ENCODE results near the gene CTSZ.
"Not testable (repeated sequence)": the region's sequence is repeated elsewhere in the genome, so short reads cannot be mapped to it uniquely, and the experiment has no call there.

CTSZ gene

GRCh38 chr20:58970146-58970545, 36.9 kb downstream of the CTSZ start:
- DNase-seq = no peak

GRCh38 chr20:58969439-58969838, 37.6 kb downstream of the CTSZ start:
- in situ Hi-C loops (cut with HindIII; ENCODE audit: low pct_ligation_motif_present, low pct_unique_long_range_greater_than_20kb, low sequenced_read_pairs) = no loop called here
- DNase-seq = no peak

More at GRCh38 chr20:58970146-58970545, 36.9 kb downstream of the CTSZ start:
- in situ Hi-C loops (cut with HindIII; ENCODE audit: low pct_ligation_motif_present, low pct_unique_long_range_greater_than_20kb, low sequenced_read_pairs) = no loop called here

DNA sequence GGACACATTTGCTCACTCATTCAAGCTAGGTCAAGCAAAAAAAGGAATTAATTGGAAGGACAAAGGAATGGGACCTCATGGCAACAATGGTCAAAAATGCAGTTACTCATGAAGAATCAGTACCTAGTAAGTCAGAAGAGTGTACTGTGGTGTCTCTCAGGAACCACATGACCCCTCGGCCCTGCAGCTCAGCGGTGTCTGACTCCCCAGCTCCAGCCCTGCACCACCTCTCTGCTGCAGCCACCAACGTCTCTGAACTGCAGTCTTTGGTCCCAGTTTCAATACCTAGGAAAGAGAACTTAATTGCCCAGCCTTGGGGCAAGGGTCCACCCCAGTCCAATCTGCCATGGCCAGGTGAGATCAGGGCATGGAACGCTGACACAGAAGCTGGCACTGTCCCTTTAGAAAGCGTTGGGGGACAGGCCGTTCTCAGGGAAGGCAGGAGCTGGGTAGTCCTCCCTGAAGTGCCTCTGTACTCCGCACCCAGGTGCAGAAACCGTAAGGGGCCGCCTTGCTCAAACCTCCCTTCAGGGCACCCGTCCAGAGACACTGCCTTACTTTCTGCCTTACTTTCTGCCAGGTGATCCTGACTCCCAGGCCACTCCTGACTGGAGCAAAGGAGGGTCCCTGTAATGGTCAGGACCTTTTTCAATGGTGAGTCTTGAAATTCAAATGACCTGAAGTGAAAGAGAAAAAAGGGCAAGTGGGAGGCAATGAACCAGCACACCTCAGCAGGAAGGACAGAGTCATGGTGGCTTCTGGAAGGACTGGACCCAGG, 39.2 kb downstream of the CTSZ start:
- in situ Hi-C loops (cut with HindIII; ENCODE audit: low pct_ligation_motif_present, low pct_unique_long_range_greater_than_20kb, low sequenced_read_pairs) = no loop called here
- no peak for DNase-seq

- DNase-seq = no peak
- in situ Hi-C loops (cut with HindIII; ENCODE audit: low pct_ligation_motif_present, low pct_unique_long_range_greater_than_20kb, low sequenced_read_pairs) = no loop called here
Observed at GRCh38 chr20:58965270-58966064, 41.6 kb downstream of the CTSZ start.

DNA sequence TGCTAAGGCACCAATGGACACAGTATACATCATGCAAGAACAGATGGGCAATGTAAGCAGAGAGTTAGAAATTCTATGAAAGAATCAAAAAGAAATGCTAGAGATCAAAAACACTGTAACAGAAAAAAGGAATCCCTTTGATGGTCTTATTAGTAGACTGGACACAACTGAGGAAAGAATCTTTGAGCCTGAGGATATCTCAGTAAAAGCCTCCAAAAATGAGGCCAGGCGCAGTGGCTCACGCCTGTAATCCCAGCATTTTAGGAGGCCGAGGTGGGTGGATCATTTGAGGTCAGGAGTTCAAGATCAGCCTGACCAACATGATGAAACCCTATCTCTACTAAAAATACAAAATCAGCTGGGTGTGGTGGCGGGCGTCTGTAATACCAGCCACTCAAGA, 43.1 kb downstream of the CTSZ start:
- in situ Hi-C loops (cut with HindIII; ENCODE audit: low pct_ligation_motif_present, low pct_unique_long_range_greater_than_20kb, low sequenced_read_pairs); DNase-seq: not testable (repeated sequence)

DNA sequence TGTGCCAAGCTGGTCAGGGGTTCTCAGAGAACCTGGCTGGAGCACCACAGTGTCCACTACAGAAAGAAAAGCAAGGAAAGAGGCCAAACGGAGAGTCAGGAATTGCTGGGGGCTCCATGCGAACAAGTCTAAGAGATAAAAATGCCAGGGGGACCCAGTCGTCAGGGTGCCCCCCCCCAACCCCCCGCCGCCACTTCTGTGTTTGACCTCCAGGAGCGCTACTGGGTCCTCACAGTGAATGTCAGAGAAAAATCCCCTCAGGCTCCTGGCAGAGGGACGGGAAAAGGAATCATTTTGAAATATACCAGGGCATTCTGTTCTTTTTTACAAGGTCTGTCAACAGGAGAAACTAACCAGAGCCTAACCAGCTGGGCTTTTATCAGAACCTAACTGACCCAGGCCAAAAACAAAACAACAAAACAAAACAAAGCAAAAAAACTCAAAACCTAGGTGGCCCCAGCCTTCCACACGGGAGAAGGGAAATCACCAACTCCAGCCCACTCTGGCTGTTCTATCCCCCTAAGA, 43.9 kb downstream of the CTSZ start:
- DNase-seq = no peak
- in situ Hi-C loops (cut with HindIII; ENCODE audit: low pct_ligation_motif_present, low pct_unique_long_range_greater_than_20kb, low sequenced_read_pairs) = no loop called here

DNA sequence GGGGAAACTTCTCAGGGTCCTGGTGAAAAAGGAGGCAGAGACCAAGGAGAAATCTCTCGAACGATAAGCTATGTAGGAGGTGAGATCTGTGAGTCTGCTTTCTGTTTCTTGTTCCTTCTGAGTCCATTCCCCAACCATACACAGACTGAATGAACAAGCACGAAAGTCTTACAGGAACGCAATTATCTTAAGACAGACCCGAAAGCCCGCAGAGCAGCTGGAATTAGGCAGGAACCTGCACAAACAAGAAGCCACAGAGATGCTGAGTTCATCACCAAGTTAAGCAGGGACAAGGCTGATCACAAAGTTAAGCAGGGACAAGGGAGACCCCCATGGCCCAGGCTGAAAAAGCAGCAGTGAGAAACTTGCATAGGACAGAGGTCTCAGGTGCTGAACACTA, 47.4 kb downstream of the CTSZ start:
- in situ Hi-C loops (cut with HindIII; ENCODE audit: low pct_ligation_motif_present, low pct_unique_long_range_greater_than_20kb, low sequenced_read_pairs) = no loop called here
- no peak for DNase-seq

- DNase-seq = no peak
- in situ Hi-C loops (cut with HindIII; ENCODE audit: low pct_ligation_motif_present, low pct_unique_long_range_greater_than_20kb, low sequenced_read_pairs) = no loop called here
Observed at GRCh38 chr20:58956078-58956477, 51.0 kb downstream of the CTSZ start.

- in situ Hi-C loops (cut with HindIII; ENCODE audit: low pct_ligation_motif_present, low pct_unique_long_range_greater_than_20kb, low sequenced_read_pairs) = no loop called here
Observed at GRCh38 chr20:58953050-58953449, 54.0 kb downstream of the CTSZ start.

DNA sequence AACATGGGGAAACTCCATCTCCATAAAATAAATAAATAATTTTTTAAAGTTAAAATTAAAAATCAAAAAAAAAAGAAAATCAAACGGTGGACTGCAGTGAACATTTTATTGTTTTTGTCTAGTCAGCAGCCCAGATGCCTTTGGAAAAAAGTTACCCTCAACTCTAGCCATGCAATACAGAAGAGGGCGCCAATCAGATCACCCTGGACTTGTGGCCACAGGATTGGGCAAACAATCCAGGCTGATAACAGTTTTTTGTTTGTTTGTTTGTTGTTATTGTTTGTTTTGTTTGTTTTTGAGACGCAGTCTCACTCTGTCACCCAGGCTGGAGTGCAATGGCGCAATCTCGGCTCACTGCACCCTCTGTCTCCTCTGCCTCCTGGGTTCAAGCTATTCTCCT, 56.5 kb downstream of the CTSZ start:
- in situ Hi-C loops (cut with HindIII; ENCODE audit: low pct_ligation_motif_present, low pct_unique_long_range_greater_than_20kb, low sequenced_read_pairs) = no loop called here
- DNase-seq = no peak

More at GRCh38 chr20:58953050-58953449, 54.0 kb downstream of the CTSZ start:
- DNase-seq = no peak

GRCh38 chr20:58947797-58948388, 59.2 kb downstream of the CTSZ start:
- in situ Hi-C loops (cut with HindIII; ENCODE audit: low pct_ligation_motif_present, low pct_unique_long_range_greater_than_20kb, low sequenced_read_pairs); DNase-seq: not testable (repeated sequence)

DNA sequence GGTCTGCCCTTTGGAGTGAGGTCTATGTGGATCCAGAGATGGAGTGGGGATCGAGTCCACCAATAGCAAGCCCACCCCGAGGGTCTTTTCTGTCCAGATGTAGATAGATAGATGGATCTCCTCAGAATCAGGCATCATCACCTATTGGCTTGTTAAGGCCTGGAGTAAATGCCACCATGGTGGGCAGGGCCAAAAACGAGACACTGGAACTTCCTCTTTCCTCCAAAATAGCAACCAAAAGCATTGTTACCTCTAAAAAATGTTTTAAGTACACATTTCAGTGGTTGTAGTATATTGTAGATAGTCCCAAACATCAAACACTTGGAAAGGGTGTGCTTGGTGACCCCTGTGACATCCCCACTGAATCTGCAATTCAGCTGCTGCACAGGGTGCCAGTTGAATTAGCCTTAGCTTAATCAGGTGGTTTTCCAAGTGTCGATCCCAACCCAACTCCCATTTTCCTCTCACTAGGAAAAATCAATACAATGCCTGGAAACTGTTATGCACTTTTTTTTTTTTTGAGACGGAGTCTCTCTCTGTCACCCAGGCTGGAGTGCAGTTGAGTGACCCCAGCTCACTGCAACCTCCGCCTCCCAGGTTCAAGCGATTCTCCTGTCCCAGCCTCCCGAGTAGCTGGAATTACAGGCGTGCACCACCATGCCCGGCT, 61.0 kb downstream of the CTSZ start:
- in situ Hi-C loops (cut with HindIII; ENCODE audit: low pct_ligation_motif_present, low pct_unique_long_range_greater_than_20kb, low sequenced_read_pairs) = no loop called here
- DNase-seq = no peak
